Central memory CD4-positive, alpha-beta T cell (primary cell): ENCODE data around the gene ZNF93.
"Not testable (repeated sequence)": the region's sequence is repeated elsewhere in the genome, so short reads cannot be mapped to it uniquely, and the experiment has no call there.

ENCODE experiments used
- DNase-seq: peaks from one replicate; pipeline ENCODE4 v3.0.0; 2022
- total RNA-seq, 3 experiments: gene quantifications; one replicate each; lab custom pipeline; 2026; lab: John Stamatoyannopoulos, UW

Gene ZNF93
- total RNA-seq: 5.2 to 10.2 (median 5.3) reads per million in 3 experiments

DNA sequence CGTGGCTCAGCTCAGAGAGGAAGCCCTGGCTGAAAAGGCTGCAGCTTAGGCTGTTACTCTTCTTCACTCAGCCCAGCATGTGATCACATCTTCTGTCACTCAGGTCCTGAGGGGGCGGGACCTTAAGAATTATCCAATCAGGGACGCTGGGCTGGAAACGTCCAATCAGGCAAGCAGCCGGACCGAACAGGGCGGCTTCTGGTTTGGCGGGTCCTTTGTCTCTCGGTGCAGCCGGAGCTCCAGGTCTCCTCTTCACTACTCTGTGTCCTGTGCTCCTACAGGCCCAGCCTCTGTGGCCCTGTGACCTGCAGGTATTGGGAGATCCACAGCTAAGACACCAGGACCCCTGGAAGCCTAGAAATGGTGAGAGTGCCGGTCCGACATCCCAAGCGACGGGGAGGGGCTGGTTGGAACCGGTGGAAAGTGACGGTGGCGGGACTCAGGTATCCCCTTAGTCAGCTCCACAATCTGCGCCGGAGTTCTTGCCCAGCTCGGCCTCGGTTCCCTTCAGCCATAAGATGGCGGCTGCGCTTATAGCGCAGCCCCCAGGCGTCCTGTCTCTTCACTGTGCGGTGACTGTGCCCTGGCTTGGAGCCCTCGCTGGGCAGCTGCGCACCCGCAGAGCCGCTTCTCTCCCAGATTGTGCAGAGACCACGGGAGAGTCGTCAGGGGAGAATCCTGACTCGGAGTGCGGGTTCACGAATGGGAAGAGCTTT lies at the start of gene ZNF93:
TSS of gene ZNF93 (plus strand) at position 218 of the 716 bp plus-strand sequence. CDS start at position 361, 143 bp downstream.
- peak; percentile 88 for DNase-seq

DNA sequence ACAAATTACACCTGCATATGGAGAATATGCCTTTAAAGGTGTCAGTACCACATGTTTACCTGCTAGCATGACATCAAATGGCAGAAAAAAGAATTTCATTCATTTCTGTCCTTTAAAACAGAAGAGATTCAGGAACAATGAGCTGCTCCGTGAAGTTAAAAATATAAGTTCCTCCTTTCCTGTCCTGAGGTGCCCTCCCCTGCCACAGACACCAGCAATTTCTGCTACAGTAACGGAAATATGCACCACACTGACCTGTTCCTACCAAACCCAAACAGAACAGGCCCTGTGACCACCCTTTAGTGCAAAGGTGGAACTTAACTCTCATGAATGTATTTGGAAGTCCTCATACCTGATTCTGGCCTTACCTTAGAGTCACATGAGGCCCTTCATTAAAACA lies 49.0 kb upstream of the ZNF93 start:
- DNase-seq: not testable (repeated sequence)

DNA sequence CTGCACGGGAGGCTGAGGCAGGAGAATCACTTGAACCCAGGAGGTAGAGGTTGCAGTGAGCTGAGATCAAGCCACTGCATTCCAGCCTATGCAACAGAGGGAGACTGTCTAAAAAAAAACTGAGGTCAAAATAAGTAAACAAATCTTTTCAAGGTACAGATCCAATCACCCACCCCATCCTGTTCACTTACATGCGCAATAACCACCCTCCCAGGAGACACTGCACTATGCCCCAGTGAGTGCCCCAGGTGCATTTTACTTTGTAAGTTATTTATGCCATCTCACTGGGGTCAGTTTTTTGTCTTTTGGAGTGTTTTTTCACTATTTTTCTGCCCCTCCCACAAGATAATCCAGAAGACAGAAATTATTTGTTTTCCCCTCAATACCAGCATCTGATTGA lies 42.0 kb upstream of the ZNF93 start:
- DNase-seq: no peak

DNA sequence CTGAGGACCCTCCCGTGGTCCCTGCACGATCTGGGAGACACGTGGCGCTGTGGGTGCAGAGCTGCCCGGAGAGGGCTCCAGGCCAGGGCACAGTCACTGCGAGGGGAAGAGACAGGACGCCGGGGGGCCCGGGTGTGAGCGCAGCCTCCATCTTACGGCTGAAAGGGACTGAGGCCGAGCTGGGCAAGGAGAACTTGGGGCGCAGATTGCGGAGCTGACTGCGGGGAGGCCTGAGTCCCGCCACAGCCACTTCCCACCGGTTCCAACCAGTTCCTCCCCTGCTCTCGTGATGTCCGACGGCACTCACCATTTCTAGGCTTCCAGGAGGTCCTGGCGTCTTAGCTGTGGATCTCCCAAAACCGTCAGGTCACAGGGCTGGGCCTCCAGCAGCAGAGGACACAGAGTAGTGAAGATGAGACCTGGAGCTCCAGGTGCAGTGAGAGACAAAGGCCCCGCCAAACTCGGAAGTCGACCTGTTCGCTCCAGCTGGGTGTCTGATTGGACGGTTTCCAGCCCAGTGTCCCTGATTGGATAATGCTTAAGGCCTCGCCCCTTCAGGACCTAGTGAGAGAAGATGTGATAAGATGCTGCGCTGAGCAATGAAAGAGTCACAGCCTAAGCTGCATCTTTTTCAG lies 39.9 kb upstream of the ZNF93 start:
- peak; percentile 45 for DNase-seq

DNA sequence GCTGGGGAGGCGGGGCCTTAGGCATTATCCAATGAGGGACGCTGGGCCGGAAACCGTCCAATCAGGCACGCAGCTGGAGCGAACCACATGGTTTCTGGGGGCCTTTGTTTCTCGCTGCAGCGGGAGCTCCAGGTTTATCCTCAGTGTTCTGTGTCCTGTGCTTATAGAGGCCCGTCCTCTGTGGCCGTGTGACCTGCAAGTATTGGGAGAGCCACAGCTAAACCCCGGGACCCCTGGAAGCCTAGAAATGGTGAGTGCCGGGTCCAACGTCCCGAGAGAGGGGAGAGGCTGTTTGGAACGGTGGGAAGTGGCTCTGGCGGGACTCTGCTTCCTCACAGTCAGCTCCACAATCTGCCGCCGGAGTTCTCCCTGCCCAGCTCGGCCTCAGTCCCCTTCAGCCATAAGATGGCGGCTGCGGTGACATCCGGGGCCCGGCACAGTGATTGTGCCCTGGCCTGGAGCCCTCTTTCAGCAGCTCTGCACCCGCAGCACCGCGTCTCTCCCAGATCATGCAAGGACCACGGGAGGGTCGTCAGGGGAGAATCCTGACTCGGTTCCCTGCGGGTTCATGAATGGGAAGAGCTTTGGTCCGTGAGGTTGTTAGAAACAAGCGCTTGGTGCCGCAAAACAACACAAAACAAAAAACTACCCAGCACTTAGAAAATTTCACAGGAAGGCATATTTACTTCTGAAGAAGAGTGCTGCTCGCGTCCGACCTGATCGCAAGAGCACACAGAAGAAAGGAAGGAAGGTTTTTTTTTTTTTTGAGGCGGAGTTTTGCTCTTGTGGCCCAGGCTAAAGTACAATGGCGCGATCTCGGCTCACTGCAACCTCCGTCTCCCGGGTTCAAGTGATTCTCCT lies 34.8 kb upstream of the ZNF93 start, which contains the start of gene ZNF253:
TSS of gene ZNF253 (plus strand) at position 133 of the 861 bp plus-strand sequence. CDS start at position 248, 115 bp downstream.
- DNase-seq: peak; percentile 91

DNA sequence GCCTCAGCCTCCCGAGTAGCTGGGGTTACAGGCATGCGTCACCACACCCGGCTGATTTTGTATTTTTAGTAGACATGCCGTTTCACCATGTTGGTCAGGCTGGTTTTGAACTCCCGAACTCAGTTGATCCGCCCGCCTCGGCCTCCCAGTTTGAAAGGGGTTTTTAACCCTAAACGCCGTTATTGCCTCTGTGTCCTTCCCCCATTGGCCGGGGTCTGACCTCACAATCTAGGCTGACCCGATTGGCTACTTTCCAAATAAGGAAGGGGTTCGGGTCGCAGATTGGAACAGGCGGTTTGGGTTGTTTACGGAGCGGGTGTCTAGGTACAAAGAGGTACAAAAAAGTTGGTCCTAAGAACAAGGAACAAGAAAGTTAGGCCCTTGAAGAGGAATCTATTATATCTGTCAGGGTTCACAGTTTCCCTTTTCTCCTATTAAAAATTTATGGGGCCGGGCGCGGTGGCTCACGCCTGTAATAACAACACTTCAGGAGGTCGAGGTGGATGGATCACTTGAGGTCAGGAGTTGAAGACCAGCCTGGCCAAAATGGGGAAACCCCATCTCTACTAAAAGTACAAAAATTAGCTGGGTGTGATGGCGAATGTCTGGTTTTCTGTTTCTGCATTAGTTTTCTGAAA lies 34.0 kb upstream of the ZNF93 start:
- no peak for DNase-seq

DNA sequence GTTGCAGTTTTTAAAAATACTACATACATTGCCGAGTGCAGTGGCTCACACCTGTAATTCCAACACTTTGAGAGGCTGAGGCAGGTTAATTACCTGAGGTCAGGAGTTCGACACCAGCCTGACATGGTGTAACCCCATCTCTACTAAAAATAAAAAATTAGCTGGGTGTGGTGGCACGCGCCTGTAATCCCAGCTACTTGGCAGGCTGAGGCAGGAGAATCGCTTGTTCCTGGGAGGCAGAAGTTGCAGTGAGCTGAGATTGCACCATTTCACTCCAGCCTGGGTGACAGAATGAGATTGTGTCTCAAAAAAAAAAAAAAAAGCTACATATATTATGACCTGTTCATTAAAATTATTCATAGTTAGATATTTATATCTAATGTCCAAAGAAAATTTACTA lies 30.7 kb upstream of the ZNF93 start:
- DNase-seq: not testable (repeated sequence)

DNA sequence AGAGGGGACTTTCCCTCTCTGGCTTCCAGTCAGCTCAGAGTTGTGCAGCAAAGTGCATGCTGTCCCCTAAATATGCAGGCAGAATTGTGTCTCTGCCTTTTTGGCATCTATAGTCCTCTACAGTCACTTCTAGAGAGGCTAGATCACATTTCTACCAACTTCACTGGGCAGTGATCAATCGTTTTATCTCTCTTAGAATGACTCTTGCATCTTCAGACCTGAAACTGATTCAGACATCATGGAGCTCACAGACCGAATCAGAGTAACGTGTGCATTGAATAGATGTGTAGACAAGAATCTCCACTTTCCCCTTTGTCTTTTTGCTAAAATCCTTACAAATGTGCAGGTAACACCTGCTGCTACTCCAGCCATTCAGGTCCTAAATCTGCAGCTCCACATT lies 28.8 kb upstream of the ZNF93 start:
- no peak for DNase-seq

DNA sequence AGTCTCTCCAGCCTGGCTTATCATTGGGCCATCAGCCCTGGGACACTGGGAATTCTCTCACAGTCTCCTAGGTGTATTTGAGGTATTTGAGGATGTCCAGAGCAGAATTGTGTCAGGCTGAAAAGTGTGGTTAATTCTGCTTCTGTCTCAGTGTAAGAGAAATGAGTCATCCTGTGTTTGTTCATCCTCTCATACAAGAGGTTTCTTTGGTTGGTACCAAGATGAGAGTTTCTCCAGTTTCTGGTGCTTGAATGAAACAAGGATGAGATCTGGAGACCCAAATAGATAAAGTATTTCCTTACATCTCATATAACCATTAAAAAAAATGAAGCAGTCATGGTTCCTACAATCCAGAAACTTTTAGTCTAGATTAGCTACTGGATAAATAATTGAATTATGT lies 27.4 kb upstream of the ZNF93 start:
- DNase-seq: no peak

DNA sequence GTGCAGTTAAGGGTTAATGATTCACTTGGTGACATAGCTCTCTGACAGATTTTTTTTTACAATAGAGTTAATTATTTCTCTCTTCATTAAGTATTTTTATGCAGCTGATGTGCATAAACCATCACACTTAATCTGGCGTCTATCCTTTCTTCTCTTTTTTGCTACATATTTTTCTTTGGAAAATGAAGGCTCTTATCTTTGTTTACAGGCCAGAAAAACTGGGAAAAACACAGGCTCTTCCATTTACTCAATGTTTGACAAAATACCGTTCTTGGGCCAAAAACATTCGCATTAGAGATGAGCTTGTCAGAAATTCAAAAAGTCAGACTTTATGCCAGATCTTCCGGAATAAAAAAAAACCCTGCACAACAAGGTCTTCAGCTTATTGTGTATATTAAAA lies 23.0 kb upstream of the ZNF93 start:
- no peak for DNase-seq

DNA sequence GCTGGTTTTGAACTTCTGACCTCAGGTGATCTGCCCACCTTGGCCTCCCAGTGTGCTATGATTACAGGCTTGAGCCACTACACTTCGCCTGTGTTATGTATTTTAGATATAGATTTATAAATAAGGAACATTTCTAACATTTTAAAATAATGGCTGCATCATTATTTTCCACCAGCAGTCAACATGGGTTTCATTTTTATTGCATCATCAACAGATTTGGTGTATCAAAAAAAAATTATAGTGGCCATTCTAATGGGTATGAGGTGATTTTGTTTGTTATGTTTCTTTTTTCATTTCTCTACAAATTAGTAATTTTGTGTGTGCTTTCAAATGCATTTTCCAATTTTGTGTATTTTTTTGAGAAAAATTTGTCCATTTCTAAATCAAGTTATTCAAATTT lies 16.2 kb upstream of the ZNF93 start:
- DNase-seq: no peak

DNA sequence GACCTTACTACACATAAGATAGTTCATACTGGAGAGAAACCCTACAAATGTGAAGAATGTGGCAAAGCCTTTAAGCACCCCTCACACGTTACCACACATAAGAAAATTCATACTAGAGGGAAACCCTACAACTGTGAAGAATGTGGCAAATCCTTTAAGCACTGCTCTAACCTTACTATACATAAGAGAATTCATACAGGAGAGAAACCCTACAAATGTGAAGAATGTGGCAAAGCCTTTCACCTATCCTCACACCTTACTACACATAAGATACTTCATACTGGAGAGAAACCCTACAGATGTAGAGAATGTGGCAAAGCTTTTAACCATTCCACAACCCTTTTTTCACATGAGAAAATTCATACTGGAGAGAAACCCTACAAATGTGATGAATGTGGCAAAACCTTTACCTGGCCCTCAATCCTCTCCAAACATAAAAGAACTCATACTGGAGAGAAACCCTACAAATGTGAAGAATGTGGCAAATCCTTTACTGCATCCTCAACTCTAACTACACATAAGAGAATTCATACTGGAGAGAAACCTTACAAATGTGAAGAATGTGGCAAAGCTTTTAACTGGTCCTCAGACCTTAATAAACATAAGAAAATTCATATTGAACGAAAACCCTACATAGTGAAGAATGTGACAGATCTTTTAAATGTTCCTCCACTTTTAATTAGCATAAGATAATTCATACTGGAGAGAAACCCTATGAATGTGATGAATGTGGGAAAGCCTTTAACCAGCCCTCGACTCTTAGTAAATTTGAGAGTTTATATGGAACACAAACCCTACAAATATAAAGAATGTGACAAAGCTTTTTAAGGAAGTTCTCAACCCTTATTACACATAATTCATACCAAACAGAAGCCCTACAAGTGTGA lies 8.4 kb upstream of the ZNF93 start:
- not testable (repeated sequence) for DNase-seq

DNA sequence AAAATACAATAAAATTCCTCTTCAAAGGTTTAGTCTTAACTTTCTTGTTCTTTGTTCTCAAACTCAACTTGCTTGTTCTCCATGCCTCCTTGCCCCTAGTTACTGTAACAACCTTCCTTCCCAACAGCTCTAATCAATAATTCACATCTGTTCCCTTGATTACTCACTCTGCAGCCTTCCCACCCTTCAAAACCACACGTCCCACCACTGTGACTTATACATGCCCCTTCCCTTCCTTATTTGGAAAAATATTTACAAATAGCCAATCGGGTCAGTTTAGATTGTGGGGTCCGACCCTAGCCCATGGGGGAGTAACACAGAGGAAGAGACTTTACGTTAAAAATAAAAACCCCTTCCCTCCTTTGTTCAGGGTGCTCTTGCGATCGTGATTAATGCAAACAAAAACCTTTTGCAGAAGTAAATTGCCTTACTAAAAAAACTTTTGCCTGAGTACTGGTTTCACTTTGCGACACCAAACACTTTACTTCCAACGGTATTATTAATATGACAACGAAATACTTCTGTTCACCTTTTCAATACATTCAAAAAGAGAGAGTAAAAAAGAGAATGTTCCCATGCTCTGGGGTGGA lies 512 bp upstream of the ZNF93 start:
- DNase-seq: no peak

DNA sequence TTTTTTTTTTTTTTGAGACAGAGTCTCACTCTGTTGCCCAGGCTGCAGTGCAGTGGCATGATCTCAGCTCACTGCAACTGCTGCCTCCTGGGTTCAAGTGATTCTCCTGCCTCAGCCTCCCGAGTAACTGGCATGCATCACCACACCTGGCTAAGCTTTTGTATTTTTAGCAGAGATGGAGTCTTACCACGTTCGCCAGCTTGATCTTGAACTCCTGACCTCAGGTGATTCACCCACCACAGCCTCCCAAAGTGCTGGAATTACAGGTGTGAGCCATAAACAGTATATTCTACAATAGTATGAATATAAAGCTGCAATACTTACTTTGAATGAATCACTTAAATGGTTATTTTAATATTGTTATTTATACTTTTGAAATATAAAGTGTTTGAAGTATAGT lies 6.8 kb downstream of the ZNF93 start:
- DNase-seq: not testable (repeated sequence)

DNA sequence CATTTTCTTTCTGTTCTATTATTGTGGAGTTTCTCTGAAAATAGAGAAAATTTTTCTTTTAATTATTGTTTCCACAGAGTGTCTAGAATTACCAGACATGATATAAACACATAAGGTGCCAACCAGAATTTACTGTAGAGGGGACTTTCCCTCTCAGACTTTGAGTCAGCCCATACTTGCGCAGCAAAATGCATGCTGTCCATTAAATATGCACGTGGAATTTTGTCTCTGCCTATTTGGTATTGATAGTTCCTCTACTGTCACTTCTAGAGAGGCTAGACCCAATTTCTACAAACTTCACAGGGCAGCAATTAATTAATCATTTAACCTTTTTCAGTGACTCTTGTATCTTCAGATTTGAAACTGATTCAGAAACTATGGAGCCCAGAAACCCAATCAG lies 8.9 kb downstream of the ZNF93 start:
- DNase-seq: no peak

DNA sequence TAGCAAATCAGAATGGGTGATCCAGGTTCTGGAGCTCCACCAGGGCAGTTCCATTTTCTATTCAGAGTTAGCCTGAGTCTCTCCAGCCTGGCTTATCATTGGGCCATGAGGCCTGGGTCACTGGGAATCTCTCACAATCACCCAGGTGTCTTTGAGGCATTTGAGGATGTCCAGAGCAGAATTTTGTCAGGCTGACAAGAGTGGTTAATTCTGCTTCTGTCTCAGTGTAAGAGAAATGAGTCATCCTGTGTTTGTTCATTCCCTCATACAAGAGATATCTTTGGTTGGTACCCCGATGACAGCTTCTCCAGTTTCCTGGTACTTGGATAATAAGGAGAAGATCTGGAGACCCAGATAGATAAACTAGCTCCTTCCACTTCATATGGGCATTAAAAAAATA lies 10.4 kb downstream of the ZNF93 start:
- no peak for DNase-seq

DNA sequence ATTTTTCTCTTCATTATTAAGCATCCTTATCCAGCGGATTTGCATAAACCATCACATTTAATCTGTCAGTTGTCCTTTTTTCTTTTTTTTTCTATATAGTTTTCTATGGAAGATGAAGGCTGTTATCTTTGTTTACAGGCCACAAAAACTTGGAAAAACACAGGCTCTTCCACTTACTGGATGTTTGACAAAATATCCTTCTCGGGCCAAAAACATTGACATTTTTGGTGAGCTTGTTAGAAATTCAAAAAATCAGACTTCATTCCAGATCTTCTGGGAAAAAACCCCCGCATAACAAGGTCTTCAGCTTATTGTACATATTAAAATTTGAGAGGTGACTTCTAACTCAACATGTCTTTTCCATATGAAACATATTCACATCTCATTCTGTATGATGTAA lies 13.8 kb downstream of the ZNF93 start:
- DNase-seq: no peak

DNA sequence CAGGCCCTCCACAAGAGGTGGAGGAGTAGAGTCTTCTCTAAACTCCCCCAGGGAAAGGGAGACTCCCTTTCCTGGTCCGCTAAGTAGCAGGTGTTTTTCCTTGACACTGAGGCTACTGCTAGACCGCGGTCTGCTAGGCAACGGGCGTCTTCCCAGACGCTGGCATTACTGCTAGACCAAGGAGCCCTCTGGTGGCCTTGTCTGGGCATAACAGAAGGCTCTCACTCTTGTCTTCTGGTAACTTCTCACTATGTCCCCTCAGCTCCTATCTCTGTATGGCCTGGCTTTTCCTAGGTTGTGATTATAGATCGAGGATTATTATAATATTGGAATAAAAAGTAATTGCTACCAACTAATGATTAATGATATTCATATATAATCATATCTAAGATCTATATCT lies 29.7 kb downstream of the ZNF93 start:
- peak; percentile 4 for DNase-seq

DNA sequence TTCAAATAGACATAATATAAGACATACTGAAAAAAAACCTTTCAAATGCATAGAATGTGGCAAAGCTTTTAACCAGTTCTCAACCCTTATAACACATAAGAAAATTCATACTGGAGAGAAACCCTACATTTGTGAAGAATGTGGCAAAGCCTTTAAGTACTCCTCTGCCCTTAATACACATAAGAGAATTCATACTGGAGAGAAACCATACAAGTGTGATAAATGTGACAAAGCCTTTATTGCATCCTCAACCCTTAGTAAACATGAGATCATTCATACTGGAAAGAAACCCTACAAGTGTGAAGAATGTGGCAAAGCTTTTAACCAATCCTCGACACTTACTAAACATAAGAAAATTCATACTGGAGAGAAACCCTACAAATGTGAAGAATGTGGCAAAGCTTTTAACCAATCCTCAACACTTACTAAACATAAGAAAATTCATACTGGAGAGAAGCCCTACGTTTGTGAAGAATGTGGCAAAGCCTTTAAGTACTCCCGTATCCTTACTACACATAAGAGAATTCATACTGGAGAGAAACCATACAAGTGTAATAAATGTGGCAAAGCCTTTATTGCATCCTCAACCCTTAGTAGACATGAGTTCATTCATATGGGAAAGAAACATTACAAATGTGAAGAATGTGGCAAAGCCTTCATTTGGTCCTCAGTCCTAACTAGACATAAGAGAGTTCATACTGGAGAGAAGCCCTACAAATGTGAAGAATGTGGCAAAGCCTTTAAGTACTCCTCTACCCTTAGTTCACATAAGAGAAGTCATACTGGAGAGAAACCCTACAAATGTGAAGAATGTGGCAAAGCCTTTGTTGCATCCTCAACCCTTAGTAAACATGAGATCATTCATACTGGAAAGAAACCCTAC lies 32.9 kb downstream of the ZNF93 start:
- not testable (repeated sequence) for DNase-seq

DNA sequence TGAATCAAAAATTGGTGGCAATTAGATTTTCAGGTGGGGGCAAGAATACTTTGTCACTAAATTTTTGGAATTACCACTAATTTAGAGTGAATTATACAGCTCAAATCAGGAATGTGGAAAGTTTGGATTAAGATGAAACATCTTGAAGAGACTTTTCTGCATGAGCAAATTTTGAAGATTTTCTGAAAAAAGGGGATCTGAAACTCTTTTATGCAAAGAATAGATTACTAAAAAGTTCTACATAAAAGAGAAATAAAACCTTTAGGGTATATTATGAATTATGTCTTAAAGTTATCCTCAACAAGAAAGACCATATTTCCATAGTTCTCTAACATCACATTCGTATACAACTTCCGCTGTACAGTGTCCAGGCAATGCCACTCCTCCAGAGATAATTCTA lies 36.7 kb downstream of the ZNF93 start:
- DNase-seq: no peak
